HG03457 (cell line): ENCODE measurements around the gene HOXA5.

Experiments used
- ATAC-seq: cut with Tn5 transposase; IDR thresholded peaks from one replicate; pipeline ENCODE4 v1.9.1; 2021; ENCODE audit warnings: moderate number of reproducible peaks; ENCODE audit not compliant: unreplicated experiment

Gene HOXA5

GRCh38 chr7:27182861-27183681, 39.6 kb upstream of the HOXA5 start:
- ATAC-seq, result no peak

GRCh38 chr7:27182285-27182841, 38.9 kb upstream of the HOXA5 start:
- no peak for ATAC-seq

DNA sequence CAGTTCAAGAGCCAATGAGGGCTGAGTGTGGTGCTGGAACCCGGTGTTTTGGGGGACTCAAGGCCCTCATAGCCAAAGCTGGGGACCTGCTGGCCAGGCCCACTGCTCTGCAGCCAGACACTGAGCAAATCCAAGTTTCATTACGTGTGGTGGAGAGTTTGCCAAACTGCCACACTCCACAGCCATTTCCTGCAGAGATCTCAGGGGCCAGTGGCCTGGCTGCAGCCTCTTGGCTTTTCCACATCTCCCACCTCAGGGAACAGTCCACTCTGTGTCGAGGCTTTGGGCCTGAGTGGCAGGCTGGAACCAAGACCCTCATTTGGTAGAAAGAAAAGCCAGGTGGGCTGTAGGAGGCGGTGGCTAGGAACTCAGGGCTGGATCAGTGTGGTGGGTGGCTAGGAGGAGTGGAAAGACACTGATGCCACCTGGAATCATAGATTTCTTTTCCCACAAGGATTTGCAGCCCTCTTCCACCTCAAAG, 38.4 kb upstream of the HOXA5 start:
- no peak for ATAC-seq

DNA sequence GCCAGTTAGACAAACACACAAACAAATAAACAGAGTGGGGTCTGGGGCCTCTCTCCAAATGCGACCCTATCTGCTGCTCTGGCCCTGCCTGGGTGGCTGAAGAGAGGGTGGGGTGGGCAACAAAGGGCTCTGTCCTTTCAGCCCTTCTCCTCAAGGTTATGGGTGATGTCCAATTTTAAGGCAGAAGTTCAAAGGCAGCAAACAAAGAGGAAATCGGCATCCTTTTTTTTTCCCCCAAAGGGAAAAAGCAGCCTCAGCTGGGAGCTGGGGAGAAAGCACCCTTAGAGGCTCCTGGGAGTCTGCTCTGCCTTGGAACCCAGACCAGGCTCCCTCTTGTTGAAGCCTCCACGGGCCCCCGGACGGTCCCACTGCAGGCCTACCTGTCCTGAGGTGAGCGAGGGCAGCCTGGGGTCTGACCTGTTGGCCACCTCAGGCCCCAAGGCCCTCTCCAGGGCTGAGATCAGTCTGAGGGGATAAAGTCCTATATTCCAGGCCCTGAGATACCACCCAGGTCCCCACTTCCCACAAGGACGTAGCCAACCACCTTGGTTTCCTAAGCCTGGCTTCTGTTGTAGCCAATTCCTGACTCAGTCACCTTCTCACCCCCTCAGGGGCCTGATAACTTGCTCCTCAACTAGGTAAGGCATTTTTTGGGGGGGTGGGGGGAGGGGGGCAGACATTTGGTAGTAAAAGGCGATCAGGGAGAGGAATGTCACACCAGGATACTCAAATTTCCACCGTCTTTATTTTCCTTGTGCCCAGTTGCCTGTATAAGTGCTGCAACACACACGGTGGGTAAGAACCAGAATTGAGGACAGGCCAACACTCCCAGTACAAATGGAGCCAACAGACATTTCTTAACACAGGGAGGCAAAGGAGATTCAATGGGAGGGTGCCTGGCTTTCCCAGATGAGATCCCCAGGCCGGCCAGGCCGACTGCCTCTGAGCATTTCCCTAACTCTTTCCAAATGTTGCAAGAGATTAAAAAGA, 37.2 kb upstream of the HOXA5 start:
- no peak for ATAC-seq

DNA sequence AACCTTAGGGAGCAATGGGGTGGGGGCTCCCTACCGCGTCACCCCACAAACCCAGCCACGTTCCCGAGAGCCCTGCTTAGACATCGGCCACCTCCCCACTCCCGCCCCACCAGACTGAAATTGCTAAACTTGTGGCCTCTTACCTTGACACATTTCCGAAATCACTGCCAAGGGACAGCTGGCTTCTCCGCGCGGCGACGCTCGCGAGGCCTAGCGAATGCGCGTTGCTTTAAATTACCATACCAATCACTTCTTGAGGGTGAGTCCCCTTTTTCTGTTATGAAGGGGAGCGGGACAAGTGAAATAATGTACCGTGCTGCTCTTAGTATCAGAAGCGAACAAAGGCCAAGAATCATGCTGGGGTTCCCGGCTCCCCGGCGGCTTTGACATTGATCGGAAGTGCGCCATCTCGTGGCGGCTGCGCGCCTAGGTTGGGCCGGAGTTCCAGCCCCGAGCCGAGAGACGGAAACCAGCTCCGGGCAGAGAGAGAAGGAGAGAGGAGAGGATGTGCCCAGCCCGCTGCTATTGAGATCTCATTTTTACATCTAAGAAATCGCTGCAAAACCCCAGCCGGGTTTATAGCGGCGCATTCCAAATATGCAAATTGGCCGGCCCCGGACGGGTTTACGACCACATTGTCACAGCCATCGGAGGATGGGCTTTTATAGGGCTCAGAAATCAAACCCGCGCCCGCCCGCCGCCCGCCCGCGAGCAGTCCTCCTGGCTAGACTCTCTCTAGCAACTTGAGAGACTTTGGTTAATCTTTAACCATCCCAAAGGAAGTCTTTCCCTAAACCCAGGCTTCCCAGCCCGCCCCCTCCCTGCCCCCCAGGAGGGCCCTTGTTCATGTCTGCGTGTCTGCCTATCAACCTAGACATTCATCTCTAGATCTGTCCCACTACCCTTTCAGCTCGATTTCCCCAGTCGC, 36.3 kb upstream of the HOXA5 start:
- no peak for ATAC-seq

- ATAC-seq, result no peak
These were observed 35.5 kb upstream of the HOXA5 start for GRCh38 chr7:27179030-27179429.

GRCh38 chr7:27178366-27178765, 34.9 kb upstream of the HOXA5 start:
- ATAC-seq, result no peak

- ATAC-seq, result no peak
These were observed 34.4 kb upstream of the HOXA5 start for GRCh38 chr7:27177795-27178320.

GRCh38 chr7:27176962-27177794, 33.7 kb upstream of the HOXA5 start:
- no peak for ATAC-seq

- ATAC-seq, result no peak
These were observed 33.0 kb upstream of the HOXA5 start for GRCh38 chr7:27176524-27176845.

GRCh38 chr7:27175626-27176523, 32.4 kb upstream of the HOXA5 start:
- ATAC-seq, result no peak

GRCh38 chr7:27174874-27175625, 31.6 kb upstream of the HOXA5 start:
- no peak for ATAC-seq

GRCh38 chr7:27173956-27174873, 30.7 kb upstream of the HOXA5 start, which contains the start of gene HOXA10:
TSS of gene HOXA10 (minus strand) at chr7:27174320. CDS start at chr7:27174306, 14 bp downstream.
- no peak for ATAC-seq

DNA sequence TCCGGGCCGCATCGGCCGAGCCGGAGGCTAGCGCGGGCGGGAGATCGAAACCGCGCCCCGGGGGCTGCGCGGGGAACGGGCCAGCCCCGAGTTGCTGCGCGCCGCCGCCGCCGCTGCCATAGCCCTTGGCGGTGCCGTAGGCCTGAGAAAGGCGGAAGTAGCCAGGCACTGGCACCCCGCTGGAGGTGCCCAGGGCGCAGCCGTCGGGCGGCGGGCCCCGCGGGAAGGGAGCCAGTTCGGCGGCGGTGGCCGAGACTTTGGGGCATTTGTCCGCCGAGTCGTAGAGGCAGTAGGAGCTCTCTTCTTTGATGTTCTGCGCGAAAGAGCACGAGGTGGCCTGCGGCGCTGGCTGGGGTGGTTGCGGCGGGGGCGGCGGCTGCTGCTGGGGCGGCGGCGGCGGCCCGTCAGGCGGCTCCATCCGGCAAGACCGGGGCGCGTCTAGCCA, 30.1 kb upstream of the HOXA5 start:
- ATAC-seq, result no peak

- no peak for ATAC-seq
These were observed 29.5 kb upstream of the HOXA5 start for GRCh38 chr7:27172823-27173510.

DNA sequence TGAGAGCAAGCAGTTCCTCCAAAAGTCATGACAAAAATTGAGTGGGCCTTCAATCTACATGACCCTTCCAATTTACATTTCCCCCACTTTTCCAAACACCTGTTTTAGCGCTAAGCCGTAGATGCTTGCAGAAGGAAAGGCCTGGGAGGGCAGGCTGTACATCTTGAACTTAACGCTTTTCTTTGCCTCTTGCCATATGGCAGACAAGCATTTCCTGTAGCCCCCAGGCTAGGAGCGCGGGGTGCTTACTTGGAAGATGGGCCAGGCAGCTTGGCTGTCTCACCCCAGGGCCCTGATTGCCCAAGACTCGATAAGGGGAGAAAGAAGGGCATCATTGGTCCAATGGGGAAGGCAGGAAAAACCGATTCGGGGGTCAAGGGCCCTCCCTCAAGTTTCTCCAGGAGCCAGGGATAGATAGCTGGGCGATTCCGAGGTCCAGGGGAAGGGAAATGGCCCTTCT, 28.9 kb upstream of the HOXA5 start:
- ATAC-seq, result no peak
